Breast epithelium (tissue), 3 donors: ENCODE results near the gene TDRD1.

Experiments
- POLR2A ChIP-seq: fragments of 450-650 bp; IDR thresholded peaks from one replicate; pipeline ENCODE4 v1.6.1; 2016; ENCODE audit warnings: antibody characterized with exemption, mild to moderate bottlenecking, moderate library complexity
- POLR2AphosphoS5 ChIP-seq, 3 donors: sonication (generic); formaldehyde crosslinking; IDR thresholded peaks; one replicate each; pipeline ENCODE4 v1.6.1; 2017; ENCODE audit warnings: antibody characterized with exemption in 3 of 3
- TF ChIP-seq, protein P1 (sequence below), 3 donors: fragments of 450-650 bp; IDR thresholded peaks; one replicate each; pipeline ENCODE4 v1.5.1; 2016 to 2017; ENCODE audit warnings: antibody characterized with exemption in 3 of 3, mild to moderate bottlenecking in 3 of 3, moderate library complexity in 3 of 3

DNA sequence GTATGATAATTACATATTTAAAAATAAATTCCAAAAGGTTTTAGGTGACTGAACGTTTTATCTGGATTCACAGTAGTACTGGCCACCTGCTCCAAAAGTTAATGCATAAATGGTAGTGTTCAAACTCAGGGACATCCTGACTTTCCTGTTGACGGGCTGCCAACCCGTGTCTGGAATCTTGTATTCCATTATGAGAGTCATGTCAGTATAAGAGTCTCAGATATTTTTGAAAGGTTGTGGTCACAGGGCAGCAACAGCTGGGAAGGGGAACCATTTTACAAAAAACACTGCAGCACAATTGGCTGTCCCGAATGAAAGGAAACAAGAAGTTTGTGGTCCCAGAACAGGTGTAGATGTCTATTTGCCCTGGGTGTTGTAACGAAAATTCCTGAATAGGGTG, 2.8 kb downstream of the TDRD1 start:
- TF ChIP-seq POLR2A, result no peak
- TF ChIP-seq, protein P1, sequence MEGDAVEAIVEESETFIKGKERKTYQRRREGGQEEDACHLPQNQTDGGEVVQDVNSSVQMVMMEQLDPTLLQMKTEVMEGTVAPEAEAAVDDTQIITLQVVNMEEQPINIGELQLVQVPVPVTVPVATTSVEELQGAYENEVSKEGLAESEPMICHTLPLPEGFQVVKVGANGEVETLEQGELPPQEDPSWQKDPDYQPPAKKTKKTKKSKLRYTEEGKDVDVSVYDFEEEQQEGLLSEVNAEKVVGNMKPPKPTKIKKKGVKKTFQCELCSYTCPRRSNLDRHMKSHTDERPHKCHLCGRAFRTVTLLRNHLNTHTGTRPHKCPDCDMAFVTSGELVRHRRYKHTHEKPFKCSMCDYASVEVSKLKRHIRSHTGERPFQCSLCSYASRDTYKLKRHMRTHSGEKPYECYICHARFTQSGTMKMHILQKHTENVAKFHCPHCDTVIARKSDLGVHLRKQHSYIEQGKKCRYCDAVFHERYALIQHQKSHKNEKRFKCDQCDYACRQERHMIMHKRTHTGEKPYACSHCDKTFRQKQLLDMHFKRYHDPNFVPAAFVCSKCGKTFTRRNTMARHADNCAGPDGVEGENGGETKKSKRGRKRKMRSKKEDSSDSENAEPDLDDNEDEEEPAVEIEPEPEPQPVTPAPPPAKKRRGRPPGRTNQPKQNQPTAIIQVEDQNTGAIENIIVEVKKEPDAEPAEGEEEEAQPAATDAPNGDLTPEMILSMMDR (IDR thresholded peaks at IDR 0.05), result no peak
- TF ChIP-seq POLR2AphosphoS5 (IDR thresholded peaks at IDR 0.05), result no peak
